Activated T-cell treated with anti-CD3 and anti-CD28 coated beads, Interleukin-2, amount 50 U/mL, for 1 hour (primary cell): ENCODE measurements around the gene ITK.
A peak's percentile ranks its signal among the peaks of the same experiment; 100 is the strongest.

ENCODE experiments used
- DNase-seq: peaks from one replicate; pipeline ENCODE4 v3.0.0-alpha.2; 2020

Gene ITK

DNA sequence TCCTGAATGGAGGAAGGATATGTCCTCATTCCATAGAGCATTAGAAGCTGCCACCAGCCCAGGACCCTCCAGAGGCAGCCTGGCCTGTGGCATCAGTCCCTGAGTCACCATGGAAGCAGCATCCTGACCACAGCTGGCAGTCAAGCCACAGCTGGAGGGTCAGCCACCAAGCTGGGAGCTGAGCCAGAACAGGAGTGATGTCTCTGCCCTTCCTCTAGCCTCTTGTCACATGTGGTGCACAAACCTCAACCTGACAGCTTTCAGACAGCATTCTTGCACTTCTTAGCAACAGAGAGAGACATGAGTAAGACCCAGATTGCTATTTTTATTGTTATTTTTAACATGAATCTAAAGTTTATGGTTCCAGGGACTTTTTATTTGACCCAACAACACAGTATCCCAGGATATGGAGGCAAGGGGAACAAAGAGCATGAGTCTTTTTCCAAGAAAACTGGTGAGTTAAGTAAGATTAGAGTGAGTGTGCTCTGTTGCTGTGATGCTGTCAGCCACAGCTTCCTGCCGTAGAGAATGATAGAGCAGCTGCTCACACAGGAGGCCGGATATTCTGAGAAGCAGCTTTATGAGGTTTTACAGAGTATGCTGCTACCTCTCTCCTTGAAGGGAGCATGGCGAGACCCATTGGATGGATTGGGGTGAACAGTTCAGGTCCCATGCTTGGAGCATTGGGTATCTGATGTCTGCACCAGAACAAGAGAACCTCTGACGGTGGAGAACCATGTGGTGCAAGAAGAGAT, 72.2 kb downstream of the ITK start:
- peak; percentile 67 for DNase-seq

DNA sequence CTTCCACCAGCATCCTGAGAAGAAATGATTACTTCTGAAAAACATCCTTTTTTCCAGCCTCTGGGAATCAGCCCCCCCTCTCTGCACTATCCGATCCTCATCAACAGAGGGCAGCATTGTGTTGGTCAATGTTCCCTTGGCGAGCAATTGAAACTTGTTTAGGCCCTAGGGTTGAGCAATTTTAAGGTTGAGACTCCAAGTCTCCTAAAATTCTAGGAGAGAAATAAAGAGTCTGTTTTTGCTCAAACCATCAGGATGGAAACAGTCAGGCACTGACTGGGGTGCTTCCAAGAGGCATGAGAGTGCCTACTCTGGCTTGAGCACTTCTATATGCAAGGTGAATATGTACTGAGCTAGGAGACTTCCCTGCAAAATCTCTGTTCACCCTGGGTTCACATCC, 72.9 kb downstream of the ITK start:
- no peak for DNase-seq

GRCh38 chr5:157258450-157258849, 77.8 kb downstream of the ITK start:
- DNase-seq, result no peak

- no peak for DNase-seq
Measured at GRCh38 chr5:157259699-157260098, 79.1 kb downstream of the ITK start.

GRCh38 chr5:157263496-157264090, 83.0 kb downstream of the ITK start:
- DNase-seq, result no peak

- peak; percentile 90 for DNase-seq
Measured at GRCh38 chr5:157265714-157266285, 85.2 kb downstream of the ITK start, which contains the start of gene CYFIP2. TSS of gene CYFIP2 (plus strand) at chr5:157266123. CDS start at chr5:157285362, 19,239 bp downstream.

DNA sequence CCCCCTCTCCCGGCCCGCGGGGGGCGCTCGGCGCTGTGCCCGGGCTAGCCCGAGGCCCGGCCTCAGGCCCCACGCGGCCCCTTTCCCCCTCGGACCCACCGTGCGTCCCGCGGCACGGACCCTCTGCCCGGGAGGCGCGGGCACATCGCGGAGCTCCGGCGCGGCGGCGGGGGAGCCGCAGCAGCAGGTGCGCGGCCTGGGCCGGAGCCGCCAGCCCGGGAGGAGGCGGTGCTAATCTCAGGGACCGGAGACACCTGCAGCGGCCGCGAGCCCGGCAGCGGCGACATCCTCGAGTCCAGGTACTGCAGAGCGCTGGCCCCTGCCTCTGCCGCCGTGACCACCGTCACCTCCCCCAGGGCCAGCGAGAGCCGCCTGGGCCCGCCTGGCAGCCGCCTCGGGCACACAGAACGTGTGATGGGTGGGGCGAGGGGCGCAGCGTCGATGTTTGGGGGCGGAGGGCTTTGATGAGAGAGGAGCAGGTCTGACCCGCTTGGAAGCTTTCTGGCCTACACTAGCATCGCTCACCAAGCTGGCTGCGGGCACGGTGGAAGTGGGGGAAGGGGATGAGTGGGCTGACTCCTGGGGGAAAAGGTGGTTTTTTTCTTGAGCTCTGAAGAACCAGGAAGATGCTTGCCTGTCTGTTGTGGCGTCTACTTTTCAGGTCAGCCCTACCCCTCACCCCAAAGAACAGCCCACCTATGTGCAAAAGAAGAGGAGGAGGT, 85.8 kb downstream of the ITK start:
- DNase-seq, result peak; percentile 69

DNA sequence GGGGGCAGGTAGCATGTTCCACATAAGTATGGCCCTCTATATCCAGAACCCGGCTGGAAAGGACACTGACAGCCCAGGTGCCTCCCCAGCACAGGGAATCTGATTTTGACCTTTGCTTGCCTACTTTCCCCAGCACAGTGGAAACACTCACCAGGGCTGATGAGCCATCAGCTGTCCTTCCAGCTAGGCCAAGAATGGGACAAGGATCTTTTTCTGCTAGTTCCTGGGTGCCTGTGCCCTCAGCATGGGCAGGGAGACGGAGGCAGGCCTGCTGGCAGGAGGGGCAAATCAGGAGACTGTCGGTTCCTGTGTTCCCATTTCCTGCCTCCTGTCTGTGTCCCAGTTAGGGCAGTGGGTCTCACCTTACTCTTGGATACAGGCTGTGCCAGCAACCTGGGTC, 86.4 kb downstream of the ITK start:
- no peak for DNase-seq

GRCh38 chr5:157267761-157268480, 87.3 kb downstream of the ITK start:
- DNase-seq, result no peak

DNA sequence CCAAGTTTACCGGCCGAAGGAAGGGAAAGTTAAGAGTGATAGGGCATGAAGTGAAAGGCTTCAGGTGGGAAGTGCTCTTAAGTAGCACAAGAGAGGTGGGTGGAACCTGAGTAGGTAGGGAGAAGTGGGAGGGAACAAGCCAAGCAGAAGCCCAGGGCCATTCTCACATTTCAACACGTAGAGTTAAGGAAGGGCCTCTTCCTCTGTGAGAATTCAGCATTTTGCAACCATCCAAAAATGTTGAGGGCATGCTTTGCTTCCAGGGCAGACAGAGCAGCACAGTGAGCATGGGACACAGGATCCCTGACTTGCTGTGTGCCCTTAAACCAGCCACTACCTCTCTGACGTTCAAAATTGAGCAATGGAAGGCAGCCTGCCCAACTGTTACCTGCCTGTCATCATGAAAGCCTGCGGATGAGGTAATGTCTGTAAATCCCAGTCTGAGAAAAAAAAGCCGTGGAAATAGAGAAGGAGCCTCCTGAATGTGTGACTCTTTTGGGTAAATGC, 88.6 kb downstream of the ITK start:
- DNase-seq, result no peak

GRCh38 chr5:157269761-157270272, 89.2 kb downstream of the ITK start:
- no peak for DNase-seq

GRCh38 chr5:157270771-157271170, 90.1 kb downstream of the ITK start:
- no peak for DNase-seq

- DNase-seq, result peak; percentile 79
Measured at GRCh38 chr5:157271740-157272271, 91.2 kb downstream of the ITK start.

GRCh38 chr5:157273131-157273556, 92.5 kb downstream of the ITK start:
- DNase-seq, result no peak

GRCh38 chr5:157275403-157275802, 94.8 kb downstream of the ITK start:
- DNase-seq, result no peak

DNA sequence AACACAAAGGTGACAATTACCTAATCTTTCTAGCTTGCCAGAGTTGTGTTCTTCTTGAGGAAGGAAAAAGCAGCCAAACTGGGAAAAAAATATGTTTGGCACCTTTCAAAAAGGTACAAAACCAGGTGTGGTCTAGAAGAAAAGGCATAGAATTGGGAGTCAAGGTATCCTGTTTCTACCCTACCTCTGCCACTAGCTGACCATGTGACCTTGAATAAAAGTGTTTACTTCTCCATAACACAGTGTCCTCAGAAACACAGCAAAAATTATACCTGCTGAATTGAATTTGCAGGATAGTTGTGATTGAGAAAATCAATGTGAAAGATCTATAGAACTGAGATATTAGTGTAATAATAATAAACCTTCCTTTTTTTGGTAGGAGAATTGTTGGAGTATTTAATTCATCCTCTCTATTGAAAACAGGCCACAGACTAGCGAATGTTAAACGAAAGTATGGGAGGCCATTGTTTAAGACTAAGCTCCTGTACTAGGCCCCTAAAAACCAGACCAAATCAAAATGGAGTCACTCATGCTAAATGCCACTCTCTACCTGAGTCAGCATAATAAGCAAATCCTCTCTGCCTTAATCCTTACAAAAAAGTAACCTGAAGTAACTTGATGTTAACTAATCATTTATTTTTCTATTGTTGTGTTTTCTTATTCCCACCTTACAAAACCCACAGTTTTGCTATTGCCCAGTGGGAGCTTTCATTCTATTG, 97.8 kb downstream of the ITK start:
- no peak for DNase-seq

DNA sequence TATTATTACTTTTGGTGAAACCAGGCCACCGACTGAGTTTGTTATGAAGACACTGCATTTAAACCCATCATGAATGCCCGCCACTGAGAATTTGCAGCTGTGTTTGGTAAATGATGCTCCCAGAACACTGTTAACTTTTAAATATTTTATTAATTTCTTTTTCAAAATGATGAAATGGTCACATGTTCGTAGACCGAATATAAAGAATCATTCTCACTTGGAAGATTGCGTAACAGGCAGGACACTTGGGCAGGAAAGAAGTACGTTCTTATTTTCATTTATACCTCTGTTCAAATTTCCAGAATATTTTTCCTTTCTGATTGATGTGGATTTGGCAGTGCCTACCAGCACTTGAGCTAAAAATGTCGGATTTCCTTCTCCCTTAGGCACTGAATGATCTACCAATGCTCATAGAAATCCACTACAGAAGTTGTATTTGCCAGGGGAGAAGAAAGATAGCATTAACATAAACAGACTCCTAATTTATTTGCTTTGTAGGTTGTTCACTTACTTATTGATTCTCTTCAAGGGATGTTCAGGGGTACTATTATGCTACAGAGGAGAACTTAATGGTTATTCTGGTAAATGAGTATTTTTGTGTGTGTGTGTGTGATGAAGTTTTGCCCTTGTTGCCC, 99.1 kb downstream of the ITK start:
- no peak for DNase-seq

GRCh38 chr5:157280927-157281326, 100.3 kb downstream of the ITK start:
- DNase-seq, result no peak

DNA sequence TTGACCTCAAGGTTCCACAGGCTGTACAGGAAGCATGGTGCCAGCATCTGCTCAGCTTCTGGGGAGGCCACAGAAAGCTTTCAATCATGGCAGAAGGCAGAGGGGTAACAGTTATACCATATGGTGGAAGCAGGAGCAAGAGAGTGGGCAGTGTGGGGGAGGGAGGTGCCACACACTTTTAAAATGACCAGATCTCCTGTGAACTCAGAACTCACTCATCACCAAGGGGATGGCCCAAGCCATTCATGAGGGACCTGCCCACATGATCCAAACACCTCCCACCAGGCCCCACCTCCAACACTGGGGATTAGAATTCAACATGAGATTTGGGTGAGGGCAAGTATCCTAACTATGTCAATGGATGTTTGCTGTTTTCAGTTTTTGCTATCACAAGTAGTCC, 101.5 kb downstream of the ITK start:
- no peak for DNase-seq

GRCh38 chr5:157283434-157283833, 102.8 kb downstream of the ITK start:
- no peak for DNase-seq
